ENCODE results near the gene LRP8.
"Not testable (repeated sequence)": the region's sequence is repeated elsewhere in the genome, so short reads cannot be mapped to it uniquely, and the experiment has no call there.

LRP8 gene

DNA sequence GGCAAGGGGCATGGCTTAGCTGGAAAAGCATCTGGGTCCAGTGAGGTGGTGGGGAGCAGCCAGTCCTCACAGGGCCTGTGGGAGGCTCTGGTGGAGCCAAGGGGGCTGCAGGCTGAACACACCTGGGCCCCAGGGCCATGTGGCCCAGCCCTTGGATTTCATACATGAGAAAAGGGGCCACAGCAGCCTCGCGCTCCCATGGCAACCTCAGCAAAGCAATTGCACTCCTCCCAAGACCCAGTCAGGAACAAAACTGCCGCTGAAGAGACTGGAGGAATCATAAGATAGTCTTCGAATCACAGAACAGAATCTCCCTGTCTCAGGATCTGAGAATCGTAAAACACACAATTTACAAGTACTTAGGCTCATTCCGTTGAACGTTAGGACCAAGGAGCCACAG is 24.6 kb downstream of the LRP8 start:
- DNase-seq, result no peak

DNA sequence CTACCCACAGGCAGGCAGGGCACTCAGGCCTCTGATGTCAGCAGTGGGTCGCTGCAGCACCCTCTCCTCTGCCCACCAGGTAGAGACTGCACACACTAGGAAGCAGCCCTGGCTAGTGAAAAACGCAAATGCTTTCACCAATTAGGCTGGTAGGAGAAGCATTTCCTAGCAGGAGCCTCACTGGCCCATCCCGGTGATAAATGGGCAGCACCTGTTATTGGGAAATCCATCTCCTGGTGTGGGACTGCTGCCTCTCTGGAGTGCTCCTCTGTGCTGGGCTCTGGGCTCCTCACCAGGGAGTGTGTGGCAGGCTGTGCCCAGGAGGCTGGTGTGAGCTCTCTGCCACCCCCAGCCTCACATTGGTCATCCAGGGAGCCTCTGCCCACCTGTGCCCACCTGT is 28.6 kb downstream of the LRP8 start:
- DNase-seq, result no peak

DNA sequence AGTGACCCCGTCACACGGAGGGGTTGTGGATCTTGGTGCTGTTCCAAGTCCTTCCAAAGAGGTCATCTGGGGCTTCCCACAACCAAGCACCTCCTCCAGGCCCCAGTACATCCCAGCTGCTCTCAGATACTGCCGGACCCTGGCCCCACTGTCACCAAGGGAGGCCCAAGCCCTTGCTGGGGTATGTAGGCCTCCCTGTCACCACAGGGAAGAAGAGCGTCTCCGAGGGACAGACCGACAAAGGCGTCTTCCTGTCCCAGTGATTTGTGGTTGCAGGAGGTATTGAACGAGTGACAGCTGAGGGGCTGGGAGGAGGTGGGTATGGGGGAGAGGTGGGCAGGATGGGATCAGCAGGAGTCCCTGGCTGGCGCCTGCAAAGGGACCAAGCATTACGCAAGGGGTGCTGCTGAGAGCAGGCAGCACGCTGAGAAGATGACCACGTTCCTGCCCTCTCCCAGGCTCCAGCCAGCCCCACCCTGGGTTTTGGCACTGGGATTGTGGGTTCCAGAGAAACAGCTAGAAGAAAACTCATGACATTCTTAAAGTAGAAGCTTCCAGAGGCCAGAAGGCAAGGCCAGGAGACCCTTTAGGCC is 29.7 kb downstream of the LRP8 start:
- no peak for DNase-seq

DNA sequence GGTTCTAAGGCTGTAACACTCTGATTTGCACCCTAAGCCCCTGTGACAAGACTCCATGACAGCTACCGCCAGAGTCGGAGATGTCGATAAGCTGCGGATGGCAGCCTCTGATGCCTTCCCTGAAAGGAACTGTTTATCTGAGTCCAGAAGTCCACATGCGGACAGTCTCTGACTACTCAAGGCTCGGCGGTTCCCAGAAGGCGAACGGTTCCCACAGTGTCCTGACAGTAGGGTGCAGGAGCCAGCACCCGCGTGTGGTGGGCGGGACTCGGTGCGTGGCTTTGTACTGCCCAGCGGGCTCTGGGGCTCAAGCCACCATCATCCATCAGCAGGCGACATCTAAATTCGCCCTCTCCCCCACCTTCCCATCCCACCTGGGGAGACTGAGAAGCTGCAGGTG is 30.7 kb downstream of the LRP8 start:
- DNase-seq, result no peak

DNA sequence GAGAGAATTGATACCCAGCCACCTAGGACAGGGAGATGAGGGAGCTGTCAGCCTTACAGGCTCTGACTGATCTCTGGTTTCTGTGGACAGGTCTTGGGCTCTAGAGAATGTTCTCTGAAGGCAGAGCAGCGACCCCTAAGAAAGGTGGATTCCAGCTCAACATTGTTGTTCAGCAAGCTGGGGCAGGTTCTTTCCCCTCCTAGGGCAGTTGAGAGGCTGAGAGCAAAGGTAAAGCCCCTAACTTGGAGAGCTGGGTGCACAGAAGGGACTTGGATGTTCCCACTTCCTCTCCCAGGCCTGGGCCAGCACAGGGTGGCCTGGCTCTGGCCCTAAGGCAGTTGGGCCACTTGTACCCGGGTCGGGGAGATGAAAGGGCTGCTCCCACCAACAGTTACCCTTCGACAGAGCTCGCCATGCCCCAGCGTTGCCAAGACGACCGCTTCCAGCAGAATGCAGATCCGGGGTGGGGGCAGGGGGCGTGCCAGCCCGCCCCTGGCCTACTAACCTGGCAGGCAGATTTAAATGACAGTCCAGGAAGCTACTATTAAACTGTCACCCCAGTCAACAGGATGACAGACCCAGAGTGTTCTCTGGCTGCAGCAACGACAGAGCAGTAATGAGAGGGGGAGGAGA is 31.6 kb downstream of the LRP8 start:
- DNase-seq, result no peak

DNA sequence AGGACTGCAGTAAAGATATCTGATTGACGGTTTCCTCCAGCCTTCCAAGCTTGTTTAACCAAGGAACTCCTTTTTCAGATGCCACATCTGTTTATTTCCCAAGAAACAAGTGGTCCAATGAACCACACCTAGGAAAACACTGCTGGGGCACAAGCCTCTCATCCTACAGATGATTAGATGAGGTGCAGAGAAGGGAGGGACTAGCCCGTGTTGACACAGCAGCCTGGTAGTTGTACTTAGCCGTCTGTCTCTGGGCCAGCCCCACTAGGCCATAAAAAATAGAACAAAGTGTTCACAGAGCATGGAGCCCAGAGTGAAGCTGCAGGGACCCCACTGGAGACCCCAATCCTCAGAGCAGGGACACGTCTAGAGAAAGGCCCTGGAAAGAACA is 32.1 kb downstream of the LRP8 start:
- no peak for DNase-seq

DNA sequence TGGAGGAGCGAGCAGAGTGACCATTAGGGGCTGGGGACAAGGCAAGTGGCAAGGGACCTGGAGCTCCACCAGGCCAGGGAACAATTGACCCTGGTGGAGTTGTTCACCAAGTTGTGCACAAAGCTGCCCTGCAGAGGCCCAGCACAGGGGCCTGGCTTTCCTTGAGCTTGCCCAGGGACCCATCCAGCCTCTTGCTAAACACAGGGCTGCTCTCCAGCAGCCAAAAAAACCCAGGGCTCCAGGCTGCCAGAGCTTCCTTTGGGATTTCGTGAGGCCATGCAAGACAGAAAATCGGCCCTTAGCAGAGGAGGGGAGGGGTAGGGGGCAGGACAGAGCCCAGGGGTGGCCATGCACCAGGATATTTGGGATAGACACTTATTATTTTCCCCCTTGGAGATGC is 32.6 kb downstream of the LRP8 start:
- no peak for DNase-seq

DNA sequence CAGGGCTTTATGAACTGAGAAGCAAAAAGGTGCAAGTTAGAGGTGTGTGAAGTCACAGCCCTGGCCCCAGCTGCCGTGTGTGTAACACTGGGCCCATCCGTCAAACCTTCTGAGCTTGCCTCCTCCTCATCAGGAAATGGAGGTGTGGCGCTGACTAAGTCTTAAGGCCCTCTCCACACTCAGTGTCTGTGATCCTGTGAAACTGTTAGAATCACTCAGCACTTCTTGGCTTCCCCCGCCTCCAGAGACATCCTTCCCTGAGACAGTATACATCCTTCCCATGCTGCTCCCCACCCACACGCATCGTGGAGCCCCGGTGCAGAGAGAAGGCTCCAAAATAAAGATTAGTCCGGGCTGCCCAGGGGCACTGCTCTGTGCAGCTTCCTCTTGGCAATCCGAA is 33.3 kb downstream of the LRP8 start:
- peak; percentile 61 for DNase-seq

DNA sequence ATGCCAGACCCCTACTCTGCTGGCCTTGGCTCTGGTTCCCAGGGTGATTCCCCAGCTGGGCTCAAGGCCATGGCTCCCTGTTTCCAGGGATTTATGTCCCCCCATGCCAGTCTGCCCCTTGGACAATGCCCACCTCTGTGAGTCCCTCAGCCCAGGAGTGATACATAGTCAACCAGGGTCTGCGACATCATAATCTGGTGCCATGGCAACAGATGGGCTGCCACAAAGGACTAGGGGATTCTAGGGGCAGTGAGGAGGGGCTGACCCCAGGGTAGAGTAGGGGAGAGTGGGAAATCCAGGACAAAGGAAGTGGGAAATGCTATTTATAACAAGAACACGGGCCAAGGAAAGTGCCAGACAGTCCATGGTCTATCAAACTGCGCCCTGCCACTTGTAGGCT is 33.8 kb downstream of the LRP8 start:
- no peak for DNase-seq

DNA sequence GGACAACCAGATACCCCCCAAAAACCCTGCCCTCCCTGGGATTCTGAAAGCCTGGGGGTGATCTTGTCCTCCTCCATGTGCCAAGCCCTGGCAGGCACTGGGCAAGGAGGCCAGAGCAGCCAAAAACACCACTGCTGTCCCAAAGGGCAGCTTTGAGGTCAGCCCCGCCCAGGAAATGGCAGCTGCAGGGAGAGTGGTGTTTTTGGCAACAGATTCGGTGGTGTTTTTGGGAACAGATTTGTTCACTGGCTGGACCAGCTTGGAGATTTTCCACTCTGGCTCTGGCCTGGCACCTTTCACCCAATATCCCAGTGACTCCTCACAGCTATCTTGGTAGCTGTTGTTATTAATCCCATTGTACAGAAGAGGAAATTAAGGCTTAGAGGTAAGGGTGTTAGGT is 34.7 kb downstream of the LRP8 start:
- DNase-seq, result no peak

DNA sequence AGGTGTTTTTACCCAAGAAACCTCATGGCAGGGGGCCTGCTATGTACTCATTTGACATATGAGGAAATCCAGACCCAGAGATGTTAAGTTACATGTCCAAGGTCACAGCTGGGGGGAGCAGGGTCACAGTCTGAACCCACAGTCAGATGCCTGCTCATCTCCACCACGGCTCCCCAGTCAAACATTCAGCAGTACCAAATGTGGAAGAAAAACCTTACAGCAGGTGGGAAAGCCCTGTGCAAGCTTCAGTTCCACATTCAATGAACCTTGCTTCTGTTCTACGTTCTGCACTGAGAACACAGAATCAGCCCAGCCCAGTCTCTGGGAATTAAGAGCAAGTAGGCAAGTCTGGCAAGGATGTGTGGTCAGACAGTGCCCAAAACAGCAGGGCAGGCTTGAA is 35.2 kb downstream of the LRP8 start:
- DNase-seq, result no peak

DNA sequence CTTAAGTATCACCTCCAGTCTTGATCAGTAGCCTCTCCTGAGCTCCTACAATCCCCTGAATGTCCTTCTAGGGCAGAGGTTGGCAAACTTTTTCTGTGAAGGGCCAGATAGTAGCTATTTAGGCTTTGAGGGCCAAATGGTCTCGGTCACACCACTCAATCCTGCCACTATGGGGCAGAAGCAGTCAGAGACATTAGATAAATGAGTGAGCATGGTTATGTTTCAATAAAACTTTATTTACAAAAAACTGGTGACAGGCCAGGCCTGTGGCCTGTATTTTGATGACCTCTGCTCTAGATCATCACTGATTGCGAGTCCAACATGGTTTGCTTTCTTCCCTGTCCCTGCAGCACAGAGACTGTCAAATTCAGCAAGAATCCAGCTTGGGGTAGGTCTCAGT is 36.3 kb downstream of the LRP8 start:
- no peak for DNase-seq

DNA sequence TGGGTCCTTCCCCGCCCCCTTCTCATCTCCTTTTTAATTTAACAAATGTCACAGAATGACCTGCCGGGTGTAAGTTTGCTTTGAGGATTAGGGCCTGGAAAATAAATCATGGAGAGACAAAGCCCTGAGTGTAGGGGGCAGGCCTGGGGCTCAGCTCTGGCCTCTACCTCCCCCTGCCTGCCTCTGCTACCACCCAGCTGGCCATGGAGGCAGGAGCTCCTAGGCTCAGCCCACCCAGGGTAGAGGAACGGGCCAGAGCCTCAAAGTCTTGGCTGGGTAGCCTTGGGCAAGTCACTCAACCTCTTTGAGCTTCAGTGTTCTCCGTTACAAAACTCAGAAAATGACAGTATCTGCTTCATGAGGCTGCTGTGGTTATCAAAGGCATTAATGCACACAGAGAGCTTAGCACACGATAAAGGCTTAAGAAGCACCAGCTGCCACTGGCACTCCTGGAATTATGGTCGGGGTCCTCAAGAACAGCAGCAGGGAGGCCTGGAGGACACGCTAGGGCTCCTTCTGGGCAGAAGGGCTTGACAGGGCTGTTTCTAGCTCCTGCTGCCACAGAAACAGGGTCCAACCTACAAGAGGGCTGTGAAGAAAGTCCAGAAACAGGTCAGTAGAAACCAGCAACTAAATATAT is 39.0 kb downstream of the LRP8 start:
- no peak for DNase-seq

DNA sequence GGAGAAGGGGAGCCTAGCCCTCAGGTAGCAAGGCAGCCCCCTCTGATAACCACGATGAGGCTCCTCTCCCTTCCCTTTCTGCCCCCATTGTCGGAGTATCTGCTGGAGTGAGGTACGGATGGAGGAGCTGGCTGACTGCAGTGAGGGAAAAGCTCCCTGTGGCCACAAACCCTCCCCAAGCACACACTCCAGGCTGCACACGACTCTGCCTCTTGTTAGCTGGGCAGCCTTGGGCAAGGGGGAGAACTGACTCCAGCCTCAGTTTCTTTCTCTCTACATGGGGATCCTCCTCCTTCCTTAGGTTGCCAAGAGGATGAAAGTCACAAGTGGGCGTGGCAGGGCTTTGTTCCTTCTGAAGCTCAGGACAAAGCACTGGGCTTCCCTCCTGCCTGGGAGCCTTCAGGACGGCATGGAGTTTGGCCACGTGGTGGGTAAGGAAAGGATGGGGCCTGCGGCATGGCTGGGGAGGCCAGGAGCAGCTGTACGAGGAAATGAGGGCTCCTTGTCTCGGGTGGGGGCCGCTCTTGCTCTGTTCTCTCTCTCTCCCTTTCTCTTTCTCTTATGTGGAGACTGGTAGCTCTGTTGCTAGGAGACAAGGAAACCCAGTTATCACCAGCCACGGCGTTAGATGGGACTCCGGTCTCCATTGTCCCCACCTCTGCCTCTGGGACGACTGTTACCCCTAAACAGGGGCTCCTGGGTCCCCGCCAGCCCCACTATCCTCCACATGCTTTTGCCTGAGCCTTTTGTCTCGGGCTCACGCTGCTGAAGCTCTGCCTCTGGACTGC is 39.7 kb downstream of the LRP8 start:
- no peak for DNase-seq

DNA sequence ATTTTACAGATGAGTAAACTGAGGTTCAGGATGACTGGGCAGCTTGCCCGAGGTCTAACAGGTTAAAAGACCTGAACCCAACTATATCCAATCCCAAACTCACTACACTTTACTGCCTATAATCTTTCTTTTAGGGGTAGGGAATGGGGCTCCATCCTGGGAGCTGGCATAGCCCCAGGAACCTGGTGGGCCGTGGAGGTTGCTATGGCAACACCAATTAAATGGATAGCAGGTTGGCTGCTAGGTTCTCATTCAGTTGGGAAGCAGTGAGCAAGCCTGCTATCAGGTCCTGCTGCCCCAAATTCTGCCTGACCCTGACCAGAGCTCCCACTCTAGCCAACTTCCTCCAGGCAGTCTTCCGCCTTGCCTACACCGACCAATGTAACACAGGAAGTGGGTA is 40.9 kb downstream of the LRP8 start:
- DNase-seq, result no peak

DNA sequence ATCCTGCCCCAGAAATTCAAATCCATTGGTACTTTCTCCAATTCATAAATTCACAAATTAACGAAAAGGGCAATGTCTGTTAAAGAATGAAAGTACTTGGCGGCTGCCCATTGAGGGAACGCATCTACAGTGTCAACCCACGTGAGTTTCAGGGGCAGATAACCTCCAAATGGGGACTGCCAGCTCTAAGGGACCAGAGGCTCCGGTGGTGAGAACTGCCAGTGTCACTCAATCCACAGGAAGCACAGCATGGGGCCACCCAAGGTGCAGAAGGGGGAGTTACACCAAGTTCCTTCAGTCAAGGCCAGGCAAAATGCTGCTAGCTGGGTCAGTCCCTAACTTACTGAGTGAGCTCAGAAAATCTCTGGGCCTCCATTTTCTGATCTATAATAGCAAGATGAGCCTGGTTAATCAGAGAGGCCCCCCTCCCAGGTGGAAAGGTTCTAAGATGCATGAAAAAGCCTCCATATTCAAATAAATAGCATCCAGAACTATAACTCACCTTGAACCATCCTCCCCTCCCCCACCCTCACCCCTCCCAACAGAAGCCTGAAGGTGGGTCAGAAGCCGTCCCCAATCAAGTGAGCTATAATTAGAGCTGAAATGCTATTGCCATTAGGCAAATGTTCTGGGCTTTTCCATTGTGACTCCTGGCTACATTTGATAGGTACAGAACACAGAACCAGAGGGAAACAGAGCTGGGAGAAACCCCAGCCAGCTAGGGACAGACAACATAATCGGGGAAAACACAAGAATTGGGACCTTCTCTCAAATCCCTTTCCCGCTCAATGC is 41.7 kb downstream of the LRP8 start:
- DNase-seq, result no peak

DNA sequence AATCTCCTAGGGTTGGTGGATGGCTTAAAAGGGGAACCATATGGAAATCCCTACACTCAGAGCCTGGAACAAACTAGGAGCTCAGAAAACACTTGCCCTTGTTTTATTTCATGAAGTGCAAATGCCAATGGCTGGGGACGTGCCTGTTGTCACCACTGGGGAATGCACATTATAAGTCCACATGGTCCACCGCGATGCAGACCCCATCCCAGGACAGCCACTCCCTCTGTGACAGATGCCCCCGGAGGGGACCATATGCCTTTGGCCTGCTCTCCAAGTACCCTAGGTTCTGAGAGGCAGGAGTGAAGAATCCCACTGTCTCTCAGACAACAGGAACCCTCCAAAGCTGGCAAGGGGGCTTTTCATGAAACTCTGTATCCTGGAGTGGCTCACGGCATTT is 42.3 kb downstream of the LRP8 start:
- no peak for DNase-seq

DNA sequence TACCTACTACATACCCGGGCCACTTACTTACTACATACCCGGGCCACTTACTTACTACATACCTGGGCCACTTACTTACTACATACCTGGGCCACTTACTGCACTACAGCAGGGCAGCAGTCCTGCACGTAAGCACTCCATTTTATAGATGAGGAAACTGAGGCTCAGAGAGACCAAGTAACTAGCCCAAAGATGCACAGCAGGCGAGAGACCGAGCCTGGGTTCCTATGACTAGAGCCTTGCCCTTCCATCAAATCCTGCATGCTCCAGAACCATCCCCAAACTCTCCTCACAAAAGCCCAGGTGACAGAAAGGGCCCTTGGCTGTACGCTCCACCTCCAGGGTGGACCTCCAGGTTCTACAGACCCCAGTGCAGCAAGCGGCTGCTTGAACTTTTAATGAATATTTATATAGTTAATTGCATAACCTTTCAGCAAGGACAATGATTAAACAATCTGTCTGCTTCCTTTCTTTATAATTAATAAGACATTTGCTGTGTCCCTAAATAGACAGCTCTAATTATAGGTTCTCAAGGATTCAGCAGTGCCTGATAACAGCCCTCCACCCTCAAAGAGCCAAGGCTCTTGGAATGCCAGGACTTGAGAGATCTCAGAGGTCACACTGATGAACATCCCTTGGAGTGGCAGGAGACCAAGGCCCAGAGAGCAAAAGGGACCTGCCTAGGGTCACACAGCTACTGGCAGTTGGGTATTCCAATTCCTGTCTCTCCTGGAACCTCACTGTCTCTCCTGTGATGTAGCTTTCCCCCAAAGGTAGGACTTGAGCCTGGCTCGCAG is 43.4 kb downstream of the LRP8 start:
- no peak for DNase-seq

DNA sequence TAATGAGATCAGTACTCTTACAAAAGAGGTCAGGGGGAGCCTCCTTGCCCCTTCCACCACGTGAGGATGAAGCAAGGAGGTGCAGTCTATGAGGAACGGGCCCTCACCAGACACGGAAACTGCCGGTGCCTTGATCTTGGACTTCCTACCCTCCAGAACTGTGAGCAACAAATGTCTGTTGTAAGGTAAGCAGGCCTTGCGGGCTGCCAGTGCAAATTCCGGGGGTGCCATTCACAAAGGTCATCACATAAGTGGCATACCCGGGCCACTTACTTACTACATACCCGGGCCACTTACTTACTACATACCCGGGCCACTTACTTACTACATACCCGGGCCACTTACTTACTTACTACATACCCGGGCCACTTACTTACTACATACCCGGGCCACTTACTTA is 44.7 kb downstream of the LRP8 start:
- DNase-seq, result not testable (repeated sequence)

DNA sequence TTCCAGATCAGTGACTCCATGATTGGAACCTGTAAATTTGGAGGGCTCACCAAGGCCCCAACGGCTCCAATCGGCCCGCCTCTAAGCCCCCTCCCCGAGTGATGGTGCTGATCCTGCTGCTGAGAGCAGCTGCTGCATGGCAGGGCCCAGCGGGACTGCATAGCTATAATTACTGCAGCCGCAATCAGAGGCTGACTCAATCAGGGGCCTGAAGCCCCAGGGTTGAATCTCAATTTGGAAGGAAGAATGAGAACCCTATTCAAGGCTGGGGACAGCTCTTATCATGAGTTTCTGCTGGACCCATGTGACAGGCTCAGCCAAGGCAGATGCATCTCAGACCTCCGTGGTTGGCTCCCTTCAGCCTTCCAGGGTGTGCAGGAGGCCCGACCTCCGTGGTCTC is 46.7 kb downstream of the LRP8 start:
- no peak for DNase-seq

DNA sequence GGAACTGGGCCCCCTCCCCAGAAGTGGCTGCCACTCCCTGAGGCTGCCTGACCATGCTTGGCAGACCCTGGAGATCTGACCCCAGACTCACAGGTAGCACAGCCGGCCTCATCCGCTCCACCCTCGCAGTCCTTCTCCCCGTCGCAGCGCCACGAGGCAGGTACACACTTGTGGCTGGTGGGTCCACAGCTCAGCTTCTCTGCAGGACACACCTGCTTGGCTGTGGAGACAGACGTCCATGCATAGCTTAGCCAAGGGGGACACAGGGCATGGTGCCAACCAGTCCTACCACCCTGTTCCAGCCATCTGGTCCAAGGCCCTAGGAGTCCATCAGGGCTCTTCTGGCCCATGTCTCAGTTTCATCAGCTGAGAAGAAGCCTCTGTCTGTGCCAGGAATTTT is 47.4 kb downstream of the LRP8 start:
- no peak for DNase-seq
